HG03457 (cell line): Measurements from ENCODE around the gene TCL1B.

Experiments
- ATAC-seq: cut with Tn5 transposase; IDR thresholded peaks from one replicate; pipeline ENCODE4 v1.9.1; 2021; ENCODE audit warnings: moderate number of reproducible peaks; ENCODE audit not compliant: unreplicated experiment

The TCL1B gene

DNA sequence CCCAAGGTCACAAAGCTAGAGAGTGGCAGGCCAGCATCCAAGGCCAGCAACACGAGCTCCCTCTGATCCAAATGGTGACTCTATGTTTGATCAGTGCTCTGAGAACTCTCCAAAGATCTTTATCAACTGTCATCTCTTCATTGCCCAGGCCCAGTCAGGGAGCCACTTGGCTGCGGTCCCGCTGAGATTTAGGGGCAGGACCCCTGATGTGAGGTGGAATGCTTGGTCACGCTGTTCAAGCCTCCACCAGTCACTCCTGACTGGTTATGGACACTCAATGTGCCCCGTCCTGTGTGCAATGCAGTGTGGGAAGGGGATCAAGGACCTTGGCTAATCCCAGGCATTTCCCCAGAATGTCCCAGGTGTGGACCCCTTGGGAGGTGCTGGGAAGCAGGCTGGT is 19.8 kb upstream of the TCL1B start:
- ATAC-seq = no peak

DNA sequence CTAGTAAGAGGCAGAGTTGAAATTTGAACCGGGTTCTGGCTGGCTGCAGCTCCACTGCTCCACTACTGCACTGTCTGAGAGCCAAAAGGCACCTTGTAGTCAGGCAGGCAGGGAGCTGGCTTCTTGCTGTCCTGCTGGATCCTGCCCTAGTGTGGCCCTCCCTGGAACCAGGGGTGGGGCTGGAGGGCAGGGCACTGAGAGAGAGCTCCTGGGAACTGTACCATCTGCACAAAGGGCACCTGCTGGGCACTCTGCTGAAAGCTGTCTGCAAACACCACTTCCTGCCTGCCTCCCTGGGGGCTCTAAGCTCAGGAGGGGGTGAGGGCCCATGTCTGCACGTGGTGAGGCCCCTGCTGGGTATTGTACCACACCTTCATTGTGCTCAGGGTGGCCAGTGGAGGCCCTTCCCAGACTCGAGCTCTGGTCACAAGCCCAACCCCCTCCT is 19.0 kb upstream of the TCL1B start:
- no peak for ATAC-seq

DNA sequence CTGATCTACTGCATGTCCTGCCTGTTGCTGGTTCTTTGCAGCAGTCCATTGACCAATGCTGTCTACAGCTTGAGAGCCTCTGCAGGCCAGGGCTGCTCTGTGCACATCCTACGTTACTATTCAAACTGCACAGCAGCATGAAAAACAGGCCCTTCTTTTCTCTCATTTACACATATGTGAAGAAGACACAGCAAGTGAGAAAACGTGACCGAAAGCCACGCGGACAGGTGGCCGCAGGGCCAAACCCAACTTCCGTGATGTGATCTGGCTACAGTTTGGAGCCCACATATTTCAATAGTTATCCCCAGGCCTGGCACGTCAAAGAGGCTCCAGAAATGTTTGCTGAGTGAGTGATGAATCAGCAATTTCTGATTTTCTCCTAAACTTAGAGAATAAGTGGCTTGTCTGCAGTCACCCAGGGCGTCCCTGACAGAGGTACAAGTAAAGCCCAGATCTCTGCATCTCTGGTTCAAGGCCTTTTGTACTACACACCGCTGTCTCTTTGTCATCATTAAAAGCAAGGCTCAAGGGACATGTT is 17.9 kb upstream of the TCL1B start:
- no peak for ATAC-seq

DNA sequence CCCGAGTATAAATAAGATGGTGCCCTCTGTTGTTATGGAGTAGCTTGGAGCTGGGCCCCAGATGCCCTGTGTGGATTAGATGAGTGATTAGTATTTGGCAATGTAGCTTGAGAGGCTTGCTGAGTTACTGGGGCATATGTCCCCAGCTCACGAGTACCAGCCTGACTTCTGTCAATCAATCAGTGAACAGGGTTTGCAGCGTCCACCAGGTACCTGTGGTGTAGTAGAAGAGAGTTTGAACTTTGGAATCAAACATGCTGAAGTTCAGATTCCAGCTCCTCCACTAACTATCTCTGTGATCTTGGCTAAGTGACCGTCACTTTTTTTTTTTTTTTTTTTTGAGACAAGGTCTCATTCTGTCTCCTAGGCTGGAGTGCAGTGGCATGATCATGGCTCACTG is 11.6 kb upstream of the TCL1B start:
- no peak for ATAC-seq

DNA sequence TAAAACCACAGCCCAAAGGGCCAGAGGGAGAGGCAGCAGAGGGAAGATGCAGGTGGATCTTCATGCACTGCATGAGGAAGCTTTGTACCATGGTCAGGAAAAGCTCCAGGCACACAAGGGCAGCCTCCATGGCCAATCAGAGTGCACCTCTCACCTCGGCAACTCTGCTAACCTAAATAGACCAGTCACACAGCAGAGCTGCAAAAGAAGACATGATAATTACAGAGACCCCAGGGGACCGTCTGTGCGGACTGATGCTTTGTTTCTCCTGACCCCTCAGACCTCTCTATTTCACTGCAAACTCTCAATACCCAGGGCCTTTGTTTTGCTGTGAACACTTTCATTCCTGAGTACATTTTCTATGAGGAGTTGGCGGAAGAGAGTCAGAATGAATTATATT is 10.7 kb upstream of the TCL1B start:
- no peak for ATAC-seq

DNA sequence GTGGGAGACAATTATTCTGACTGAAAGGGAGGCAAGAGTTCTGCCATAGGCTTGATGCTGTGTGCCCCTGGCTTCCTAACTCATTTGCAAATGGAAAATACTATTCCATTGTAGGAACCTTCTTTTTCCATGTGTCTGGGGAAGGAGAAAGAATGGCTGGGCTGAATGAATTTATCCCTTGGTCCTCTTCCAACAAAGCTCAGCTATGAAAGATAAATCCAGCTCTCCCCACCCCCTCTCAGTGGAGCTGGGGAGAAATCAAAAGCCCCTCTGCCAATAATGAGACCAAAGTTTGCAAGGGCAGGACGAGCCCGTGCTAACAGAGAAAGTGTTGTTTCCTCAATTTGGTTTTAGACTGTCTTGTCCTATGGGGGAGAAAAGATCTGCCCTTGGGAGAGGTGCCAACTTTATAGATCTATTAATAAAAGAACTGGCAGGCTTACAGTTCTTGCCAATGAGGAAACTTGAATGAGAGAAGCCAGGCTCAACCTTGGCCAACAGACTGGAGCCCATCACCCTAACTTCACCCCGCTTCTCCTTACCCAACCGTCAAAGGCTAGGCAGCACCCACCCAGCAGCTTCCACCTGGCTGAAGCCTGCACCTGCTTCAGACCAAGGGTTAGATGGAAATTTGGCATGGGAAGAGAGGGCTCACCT is 8.9 kb upstream of the TCL1B start:
- no peak for ATAC-seq

DNA sequence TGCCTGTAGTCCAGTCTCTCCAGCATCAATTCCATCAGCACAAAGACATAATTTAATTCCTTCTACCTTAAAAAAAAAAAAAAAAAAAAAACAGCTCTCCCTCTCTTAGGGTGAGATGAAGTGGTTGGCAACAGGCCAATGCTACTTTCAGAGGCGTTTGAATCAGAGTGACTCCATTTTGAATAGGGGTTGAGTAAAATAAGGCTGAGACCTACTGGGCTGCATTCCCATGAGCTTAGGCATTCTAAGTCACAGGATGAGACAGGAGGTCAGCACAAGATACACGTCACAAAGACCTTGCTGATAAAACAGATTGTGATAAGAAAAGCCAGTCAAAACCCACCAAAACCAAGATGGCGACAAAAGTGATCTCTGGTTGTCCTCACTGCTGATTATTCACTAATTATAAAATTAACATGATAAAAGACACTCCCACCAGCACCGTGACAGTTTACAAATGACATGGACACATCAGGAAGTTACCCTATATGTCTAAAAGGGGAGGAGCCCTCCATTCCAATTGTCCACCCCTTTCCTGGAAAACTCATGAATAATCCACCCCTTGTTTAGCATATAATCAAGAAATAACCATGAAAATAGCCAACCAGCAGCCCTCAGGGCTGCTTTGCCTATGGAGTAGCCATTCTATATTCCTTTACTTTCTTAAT is 6.9 kb upstream of the TCL1B start:
- ATAC-seq = no peak

DNA sequence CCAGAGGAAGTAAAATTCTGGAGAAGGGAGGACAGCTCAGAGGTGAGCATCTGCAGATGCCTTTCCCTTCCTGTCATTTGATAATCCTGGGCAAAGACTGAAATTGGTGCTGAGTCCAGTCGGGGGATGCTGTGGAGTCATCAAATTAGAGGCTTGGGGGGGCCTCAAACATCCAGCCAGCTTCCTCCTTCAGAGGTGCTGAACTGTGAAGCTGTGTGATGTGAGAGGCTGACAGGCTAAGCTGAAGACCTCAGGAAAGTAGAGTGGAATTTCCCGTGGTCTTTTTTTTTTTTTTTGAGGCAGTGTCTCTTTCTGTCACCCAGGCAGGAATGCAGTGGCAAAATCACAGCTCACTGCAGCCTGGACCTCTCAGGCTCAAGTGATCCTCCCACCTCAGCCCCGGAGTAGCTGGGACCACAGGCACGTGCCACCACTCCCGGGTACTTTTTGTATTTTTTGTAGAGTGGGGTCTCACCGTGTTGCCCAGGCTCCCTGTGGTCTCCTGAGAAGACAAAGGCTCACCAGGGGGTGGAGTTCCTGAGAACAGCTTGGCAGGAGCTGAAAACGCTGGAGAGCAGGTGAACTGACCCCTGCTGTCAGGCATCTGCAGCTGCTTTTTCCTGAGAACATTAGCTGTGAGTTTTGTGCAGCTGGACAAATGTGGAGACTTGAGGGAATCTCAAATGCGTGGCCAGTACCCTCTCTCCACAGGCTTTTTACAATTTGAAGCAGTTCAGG is 6.1 kb upstream of the TCL1B start:
- no peak for ATAC-seq

DNA sequence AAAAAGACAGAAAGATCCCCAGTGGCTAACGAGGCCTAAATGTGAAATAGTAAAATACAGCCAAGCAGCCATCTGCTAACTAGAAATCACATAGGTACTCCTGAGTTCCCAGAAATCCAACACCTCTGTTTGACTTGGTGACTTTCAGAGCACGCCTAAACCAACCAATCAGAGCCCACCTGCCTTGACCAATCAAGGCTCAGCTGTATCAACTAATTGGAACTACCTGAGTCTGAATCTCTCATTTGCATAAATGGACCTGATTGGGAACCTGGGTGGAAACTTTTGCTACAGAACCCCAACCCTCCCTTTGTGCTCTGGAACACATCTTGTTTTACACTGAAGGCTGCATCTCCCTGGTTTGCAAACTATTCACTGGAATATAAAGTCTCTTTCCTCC is 5.1 kb upstream of the TCL1B start:
- no peak for ATAC-seq

DNA sequence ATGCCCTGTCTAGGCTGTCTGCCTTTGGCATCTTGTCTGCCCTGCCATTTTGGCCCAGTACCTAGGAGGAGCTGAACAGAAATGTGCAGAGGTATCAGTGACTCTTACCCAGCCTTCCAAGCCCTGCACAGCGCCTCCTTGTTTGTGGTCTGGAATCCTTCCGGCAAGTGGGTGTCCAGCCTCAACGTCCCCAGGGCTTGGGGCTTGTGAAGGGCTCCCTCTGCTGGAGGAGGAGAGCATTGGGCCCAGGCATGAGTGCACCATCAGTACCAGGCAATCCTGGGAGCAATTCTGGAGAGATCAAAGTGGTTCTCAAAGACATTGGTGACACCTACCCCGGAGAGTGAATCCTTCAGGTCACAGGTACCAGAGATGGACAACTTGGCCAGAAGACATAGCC is 2.4 kb upstream of the TCL1B start:
- no peak for ATAC-seq

DNA sequence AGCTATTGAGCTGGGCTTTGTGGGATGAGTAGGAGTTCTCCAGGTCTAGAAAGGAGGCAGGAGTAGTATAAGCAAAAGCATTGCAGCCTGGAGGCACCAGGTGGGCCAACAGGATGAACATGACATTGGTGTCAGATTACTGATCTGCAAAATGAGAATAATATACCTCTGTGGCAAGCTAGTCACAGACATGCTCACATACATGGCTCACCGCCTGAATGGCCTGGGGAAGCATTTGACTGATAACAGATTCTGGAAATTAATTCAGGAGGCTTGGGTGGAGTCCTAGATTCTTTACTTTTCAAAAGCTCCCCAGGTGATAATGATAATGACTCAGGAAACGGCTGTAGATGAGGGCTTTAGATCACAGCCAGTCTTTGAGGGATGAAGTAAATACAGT is 709 bp downstream of the TCL1B start:
- ATAC-seq = no peak

DNA sequence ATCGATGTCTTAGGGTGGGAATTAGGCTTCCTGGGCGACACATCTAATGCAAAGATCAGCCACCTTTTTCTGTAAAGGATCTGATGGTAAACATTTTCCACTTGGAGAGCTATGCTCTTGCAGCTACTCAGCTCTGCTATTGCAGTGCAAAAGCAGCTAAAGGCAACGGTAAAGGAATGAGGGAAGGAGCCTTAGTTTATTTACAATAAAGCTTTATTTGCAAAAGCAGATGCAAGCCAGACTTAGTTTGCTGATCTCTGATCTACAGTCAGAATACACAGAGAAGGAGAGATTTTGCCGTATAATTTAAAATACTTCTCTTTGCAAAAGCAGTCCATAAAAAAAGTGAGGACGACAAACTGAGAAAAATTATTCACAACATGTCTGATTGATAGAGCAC is 3.2 kb downstream of the TCL1B start:
- ATAC-seq = no peak

DNA sequence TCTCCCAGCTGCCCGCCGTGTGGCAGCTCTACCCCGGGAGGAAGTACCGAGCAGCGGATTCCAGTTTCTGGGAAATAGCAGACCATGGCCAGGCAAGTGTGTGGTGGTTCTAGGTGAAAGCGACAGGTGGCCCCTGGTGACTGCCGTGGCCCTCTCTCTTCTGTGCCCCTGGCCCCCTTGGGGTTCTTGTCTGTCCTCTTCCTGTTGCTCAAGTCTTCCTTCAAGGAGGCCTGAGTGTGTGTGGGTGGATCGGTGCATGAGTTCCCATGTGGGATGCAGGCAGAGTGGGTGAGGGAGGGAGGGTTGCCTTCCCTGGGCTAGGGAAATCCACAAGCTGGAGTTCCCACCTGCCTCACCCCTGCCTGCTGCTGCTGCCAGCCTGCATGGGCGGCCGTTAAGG is 4.6 kb downstream of the TCL1B start:
- no peak for ATAC-seq

DNA sequence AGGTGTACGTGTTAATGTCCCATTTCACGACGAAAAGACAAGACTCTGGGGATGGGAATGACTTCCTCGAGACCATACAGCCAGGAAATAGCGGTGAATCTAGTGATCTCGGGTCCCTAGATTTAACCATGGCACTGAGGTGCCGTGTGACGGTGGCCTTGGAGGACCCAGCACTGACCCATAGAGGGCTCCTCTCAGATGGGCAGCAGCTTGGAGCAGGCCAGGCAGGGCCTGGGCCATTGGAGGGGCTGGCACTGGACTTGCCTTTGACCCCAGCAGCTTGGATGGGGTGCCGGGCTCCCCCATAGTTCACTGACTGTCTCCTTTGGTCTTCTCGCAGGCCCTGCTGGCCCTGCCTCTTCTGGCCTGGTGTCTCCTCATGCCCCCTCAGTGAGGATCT is 5.4 kb downstream of the TCL1B start:
- no peak for ATAC-seq

DNA sequence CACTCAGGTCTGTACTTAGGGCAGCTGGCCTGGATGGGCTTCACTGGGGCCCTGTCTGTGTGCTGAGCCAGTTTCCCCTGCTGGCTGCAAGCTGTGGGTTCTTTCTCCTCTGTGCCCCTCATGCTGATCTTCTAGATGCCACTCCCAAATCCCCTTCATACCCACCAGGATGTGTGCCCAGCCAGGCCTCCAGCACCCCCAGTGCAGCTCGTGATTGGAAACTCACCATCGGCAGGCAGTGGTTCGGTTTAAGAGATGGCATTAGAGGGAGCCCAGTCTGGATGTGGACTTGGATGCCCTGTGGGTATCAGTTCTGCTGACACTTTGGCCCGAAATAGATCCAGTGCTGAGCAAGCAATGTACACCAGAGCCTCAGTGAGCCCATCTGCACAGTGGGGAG is 5.9 kb downstream of the TCL1B start:
- ATAC-seq = no peak

DNA sequence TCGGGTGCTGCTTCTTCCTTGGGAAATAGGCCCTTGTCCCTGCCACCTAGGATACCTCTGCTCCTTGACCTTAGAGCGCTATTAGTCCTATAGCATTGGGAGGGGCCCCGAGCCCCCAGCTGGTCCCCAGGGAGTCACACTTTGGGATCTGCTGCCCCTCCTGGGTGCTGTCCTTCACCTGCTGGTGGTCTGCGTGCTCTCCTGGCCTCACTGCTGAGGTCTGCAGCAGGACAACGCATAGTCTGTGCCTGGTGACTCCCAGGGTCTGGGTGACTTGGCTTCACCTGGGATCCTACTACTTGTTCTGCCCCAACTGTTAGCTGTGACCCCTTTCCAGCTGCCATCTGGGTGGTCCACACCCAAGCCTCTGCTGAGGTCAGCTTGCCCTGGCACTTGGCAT is 8.8 kb downstream of the TCL1B start:
- no peak for ATAC-seq

DNA sequence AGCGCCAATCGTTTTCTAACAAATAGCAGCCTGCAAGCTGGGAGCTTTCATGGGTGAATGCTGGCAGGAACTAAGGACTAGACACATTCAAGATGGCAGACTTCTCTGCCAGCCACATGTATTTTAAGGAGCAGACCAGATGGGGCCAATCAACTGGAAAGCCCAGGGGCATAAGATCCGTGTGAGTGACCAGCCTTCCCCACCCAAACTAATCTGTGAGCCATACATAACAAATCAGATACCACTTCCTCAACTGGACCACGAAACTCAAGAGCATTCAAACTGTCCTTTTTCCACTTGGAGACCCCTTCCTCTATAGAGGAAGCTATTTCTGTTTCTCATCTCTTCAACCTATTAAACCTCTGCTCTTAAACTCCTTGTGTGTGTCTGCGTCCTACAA is 9.7 kb downstream of the TCL1B start:
- ATAC-seq = no peak

DNA sequence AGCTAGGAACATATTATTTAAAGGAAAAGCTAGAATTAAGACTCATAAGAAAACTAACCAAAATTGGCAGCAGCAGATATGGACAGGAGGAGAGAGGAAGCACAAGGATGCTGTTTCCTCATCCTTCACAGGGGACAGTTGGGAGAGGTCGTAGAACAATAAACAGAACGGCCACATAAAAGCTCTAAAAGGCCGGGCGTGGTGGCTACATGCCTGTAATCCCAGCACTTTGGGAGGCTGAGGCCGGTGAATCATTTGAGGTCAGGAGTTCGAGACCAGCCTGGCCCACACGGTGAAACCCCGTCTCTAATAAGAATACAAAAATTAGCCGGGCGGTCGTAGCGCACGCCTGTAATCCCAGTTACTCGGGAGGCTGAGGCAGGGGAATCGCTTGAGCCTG is 10.5 kb downstream of the TCL1B start:
- no peak for ATAC-seq

DNA sequence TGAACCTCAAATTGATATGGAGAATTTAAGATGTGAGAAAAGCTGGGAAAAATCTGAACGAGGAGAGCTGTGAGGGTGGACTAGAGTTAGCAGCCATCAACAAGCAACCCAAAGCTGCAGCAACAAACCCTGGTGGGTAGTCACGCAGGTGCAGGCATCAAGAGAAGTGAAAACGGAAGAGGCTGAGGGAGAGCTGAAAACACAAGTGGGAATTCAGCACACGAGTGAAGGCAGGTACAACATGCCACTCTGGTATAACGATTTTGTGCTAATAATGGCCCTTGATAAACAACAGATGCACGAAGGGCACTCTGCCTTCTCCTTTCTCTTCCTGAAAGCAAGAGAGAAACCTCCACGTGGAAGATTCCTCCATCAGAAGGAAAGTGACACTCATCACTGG is 11.5 kb downstream of the TCL1B start:
- ATAC-seq = no peak

DNA sequence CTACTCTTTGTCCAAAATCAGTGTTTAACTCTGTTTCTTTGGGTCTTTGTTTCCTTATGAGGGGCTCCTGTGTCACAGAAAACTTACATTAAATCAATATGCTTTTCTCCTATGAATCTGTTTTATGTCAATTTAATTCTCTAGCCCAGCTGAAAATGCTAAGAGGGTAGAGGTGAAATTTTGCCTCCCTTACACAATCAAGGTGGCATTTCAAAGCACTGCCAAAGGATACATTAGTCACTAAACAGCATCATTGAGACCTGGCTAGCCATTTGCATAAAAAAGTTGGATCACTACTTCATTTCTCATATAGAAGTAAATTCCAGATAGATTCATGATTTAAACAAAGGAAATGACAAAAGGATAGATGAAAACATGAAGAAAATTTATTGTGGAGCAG is 12.1 kb downstream of the TCL1B start:
- ATAC-seq = no peak

DNA sequence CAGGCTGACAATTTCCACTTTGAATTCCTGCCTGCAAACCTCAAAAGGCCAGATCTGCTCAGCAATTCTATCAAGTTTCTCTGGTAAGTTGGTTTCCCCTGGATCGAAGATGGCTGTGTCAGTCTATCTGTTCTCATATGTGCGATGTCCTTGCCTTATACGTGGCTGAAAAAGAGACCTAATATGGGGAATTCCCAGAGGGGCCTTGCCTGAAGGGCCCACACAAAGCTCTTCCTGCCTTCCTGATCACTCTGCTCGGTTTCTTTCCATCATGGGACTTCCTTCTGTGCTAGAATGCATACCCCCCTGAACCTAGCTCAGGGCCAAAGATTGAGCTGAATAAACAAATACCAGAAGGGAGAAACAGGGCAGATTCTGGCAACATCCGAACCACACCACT is 13.2 kb downstream of the TCL1B start:
- no peak for ATAC-seq
